Measurements from ENCODE around the gene LEFTY1. TPM values are rescaled to one million over a fixed set of nuclear protein-coding genes. Genes with fewer than 3 reads are reported as not detected.
A peak's percentile ranks its signal among the peaks of the same experiment; 100 is the strongest.

LEFTY1 gene
- total RNA-seq, 1 donor from 2014 or later, result not detected

DNA sequence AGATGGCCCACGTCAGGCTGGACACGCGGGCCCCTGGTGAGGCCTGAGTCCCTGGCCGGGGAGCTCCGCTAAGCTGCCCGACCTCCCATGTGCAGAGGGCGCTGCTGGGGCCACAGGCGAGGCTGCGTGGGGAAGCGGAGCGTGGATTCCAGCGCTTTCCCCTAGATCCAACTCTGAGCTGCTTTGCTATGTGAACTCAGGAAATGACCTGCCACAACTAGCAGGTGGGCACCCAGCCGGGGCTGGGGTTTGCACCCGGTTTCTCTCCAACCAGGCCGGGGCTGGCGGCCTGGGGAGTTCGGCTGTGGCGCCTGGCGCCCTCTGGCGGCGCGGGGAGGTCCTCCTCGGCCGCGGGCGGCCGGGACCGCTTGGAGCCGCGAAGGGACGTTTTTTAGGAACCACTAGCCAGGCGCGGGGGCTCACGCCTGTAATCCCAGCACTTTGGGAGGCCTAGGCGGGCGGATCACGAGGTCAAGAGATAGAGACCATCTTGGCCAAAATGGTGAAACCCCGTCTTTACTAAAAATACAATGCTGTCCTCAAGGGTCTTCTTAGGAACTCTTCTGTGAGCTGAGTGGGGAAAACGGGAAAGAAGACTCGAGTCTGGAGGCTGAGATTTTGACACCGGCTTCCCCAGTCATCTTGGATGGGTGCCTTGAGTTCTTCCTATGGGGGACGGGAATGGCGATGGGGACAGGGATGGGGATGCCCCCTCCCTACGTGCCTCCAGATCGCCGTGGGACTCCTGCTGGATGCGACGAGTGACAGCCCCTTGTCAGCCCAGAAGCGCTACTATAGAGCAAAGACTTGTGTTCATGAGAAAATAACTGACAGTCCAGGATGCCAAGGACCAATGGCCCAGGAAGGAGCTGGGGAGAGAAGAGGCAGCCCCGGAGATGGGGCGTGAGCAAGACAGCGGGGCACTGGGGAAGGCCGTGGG lies 22.5 kb upstream of the LEFTY1 start:
- no peak for DNase-seq (ENCODE audit: low read depth)

DNA sequence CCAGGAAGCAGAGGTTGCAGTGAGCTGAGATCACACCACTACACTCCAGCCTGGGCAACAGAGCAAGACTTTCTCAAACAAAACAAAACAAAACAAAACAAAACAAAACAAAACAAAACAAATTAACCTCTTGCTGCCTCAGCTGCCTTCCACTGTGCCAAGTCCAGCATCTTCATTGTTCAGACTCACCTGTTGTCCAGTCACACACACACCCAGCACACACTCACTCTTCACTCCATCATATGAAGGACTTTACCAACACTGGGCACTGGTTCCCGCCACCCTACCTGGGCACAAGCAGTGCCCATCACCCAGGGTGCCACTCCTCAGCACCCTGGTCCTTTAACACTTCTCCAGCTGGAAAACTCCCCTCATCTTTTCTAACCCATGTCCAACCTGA lies 20.5 kb upstream of the LEFTY1 start:
- FAIRE-seq, result no peak
- H3K27me3 ChIP-seq (ENCODE audit: control insufficient read depth, insufficient read depth, low read length), result peaks cover 3% of the 10 kb centered on the region
- TF ChIP-seq, protein P1, sequence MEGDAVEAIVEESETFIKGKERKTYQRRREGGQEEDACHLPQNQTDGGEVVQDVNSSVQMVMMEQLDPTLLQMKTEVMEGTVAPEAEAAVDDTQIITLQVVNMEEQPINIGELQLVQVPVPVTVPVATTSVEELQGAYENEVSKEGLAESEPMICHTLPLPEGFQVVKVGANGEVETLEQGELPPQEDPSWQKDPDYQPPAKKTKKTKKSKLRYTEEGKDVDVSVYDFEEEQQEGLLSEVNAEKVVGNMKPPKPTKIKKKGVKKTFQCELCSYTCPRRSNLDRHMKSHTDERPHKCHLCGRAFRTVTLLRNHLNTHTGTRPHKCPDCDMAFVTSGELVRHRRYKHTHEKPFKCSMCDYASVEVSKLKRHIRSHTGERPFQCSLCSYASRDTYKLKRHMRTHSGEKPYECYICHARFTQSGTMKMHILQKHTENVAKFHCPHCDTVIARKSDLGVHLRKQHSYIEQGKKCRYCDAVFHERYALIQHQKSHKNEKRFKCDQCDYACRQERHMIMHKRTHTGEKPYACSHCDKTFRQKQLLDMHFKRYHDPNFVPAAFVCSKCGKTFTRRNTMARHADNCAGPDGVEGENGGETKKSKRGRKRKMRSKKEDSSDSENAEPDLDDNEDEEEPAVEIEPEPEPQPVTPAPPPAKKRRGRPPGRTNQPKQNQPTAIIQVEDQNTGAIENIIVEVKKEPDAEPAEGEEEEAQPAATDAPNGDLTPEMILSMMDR (IDR thresholded peaks at IDR 0.05; ENCODE audit: insufficient read depth, low read length, severe bottlenecking), result no peak

More for the DNA sequence above, 22.5 kb upstream of the LEFTY1 start:
- no peak overlapping the region for H3K4me3 ChIP-seq (ENCODE audit: low read depth, low read length)
- no peak for FAIRE-seq
- no peaks in the 10 kb centered on the region for H3K36me3 ChIP-seq (ENCODE audit: control insufficient read depth, insufficient read depth, low read length)
- TF ChIP-seq, protein P1 (IDR thresholded peaks at IDR 0.05; ENCODE audit: insufficient read depth, low read length, severe bottlenecking), result peak; percentile 91
- no peaks in the 10 kb centered on the region for H3K27me3 ChIP-seq (ENCODE audit: control insufficient read depth, insufficient read depth, low read length)

DNA sequence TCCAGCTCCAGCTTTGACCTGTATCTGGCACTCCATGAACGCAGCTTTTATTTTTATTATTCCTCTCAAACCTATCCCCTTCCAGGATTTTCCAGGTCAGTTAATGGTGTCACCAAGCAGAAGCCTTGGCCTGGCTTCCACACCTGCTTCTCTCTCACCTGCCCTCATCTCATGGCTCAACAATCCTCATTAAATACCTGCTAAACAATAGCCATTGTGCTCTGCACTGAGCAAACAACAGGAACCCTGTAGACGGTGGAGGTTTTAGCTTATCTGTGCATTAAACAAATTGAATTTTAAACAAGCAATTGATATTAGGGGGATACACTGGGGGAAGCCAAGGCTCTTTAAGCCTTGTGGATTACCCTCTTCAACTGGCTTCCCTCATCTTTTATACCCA lies 19.8 kb upstream of the LEFTY1 start:
- DNase-seq (ENCODE audit: low read depth) (no peak), FAIRE-seq (no peak)
- H3K4me3 ChIP-seq (ENCODE audit: low read depth, low read length), result no peak overlapping the region
- H3K36me3 ChIP-seq (ENCODE audit: control insufficient read depth, insufficient read depth, low read length), result no peaks in the 10 kb centered on the region
- H3K27me3 ChIP-seq (ENCODE audit: control insufficient read depth, insufficient read depth, low read length), result peaks cover 3% of the 10 kb centered on the region
- TF ChIP-seq, protein P1 (IDR thresholded peaks at IDR 0.05; ENCODE audit: insufficient read depth, low read length, severe bottlenecking), result no peak

More for the DNA sequence above, 20.5 kb upstream of the LEFTY1 start:
- no peaks in the 10 kb centered on the region for H3K36me3 ChIP-seq (ENCODE audit: control insufficient read depth, insufficient read depth, low read length)
- H3K4me3 ChIP-seq (ENCODE audit: low read depth, low read length), result no peak overlapping the region
- DNase-seq (ENCODE audit: low read depth), result no peak

DNA sequence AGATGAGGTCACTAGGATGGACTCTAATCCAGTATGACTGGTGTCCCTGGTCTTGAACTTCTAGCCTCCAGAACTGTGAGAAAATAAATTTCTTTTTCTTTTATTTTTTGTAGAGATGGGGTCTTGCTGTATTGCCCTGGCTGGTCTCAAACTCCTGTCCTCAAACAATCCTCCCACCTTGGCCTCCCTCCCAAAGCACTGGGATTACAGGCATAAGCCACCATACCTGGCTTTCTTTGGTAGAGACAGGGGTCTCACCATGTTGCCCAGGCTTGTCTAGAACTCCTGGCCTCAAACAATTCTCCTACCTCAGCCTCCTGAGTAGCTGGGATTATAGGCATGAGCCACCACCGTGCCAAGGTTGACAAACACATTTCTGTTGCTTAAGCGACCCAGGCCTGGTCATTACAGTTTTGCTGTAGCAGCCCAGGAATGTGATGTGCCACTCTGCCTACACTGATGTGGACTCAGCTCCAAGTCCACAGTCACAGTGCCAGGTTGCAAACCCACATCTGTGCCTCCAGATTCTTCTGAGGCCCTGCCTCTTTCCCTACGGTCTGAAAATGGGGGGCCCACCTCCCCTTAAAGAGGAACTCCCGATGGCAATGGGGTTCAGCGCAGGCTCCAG lies 19.2 kb upstream of the LEFTY1 start:
- peaks cover 3% of the 10 kb centered on the region for H3K27me3 ChIP-seq (ENCODE audit: control insufficient read depth, insufficient read depth, low read length)
- DNase-seq (ENCODE audit: low read depth), result no peak
- no peaks in the 10 kb centered on the region for H3K36me3 ChIP-seq (ENCODE audit: control insufficient read depth, insufficient read depth, low read length)
- TF ChIP-seq, protein P1 (IDR thresholded peaks at IDR 0.05; ENCODE audit: insufficient read depth, low read length, severe bottlenecking), result no peak
- H3K4me3 ChIP-seq (ENCODE audit: low read depth, low read length), result no peak overlapping the region
- FAIRE-seq, result no peak

DNA sequence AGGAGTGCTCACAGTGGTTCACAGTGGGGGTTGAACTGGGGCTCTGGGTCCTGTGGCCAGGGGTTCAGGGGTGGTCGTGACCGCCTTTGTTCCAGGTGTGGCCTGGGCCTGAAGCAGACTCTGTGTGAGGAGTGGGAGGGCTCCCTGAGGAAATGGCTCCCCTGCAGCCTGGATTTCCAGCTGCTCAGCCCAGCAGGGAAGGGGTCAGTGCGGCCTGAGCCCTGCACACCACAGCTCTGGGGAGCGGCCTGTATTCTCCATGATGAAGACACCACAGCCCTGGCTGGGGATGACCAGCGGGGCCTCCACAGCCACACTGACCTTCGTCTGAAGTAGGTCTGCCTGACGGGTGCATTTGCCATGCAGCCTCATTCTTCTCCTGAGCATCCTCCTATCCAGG lies 18.4 kb upstream of the LEFTY1 start:
- Histone ChIP-seq H3K36me3 (ENCODE audit: control insufficient read depth, insufficient read depth, low read length) (no peaks in the 10 kb centered on the region), H3K27me3 (ENCODE audit: control insufficient read depth, insufficient read depth, low read length) (peaks cover 3% of the 10 kb centered on the region), H3K4me3 (ENCODE audit: low read depth, low read length) (no peak overlapping the region)
- TF ChIP-seq, protein P1 (IDR thresholded peaks at IDR 0.05; ENCODE audit: insufficient read depth, low read length, severe bottlenecking), result no peak
- DNase-seq (ENCODE audit: low read depth), result no peak
- no peak for FAIRE-seq
